IPS-NIHi11 (cell line): ENCODE data around the gene RPUSD2.
"Not testable (repeated sequence)": the region's sequence is repeated elsewhere in the genome, so short reads cannot be mapped to it uniquely, and the experiment has no call there.

Source experiments
- DNase-seq: peaks from one replicate; pipeline ENCODE4 v3.0.0; 2012; ENCODE audit warnings: mixed read lengths, low spot score

The RPUSD2 gene

GRCh38 chr15:40565333-40566238 is 3.5 kb upstream of the RPUSD2 start:
- no peak for DNase-seq

DNA sequence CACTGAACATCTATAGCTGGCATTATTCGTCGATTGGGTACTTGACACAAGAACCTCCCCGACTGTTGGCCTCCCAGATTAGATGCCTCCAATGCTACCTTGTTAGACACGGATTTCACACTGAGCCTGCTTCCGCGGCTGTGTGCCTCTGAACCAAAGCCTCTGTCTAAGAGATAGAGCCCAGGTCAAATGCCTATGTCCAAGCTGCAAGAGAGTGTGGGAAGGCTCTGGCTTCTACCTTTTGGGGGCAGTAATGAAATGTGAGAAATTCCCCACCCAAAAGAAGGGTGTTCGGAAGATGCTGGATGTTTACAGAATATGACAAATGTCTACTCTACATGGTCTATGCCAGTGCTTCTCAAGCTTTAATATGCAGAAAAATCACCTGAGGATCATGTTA is 2.0 kb upstream of the RPUSD2 start:
- DNase-seq = no peak

DNA sequence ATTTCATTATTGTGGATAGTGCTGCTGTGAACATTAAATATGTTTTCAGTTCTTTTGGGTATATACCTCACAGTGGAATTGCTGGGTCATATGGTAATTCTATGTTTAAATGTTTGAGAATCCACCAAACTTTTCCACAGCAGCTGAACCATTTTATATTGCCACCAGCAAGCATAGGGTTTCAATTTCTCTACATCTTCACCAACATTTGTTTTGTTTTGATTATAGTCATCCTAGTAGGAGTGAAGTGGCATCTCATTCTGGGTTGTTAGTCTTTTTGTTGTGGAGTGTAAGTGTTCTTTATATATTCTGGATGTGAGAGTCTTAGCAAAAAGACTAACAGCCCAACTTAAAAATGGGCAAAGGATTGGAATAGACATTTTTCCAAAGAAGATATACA is 6.0 kb downstream of the RPUSD2 start:
- no peak for DNase-seq

DNA sequence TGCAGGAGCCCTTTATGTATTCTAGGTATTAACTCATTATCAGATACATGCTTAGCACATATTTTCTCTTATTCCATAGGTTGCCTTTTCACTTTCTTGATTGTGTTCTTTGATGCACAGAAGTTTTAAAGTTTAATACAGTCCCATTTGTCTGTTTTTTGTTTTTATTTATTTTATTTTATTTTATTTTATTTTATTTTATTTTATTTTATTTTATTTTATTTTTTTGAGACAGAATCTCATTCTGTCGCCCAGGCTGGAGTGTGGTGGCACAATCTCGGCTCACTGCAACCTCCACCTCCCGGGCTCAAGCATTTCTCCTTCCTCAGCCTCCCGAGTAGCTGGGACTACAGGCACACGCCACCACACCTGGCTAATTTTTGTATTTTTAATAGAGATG is 7.8 kb downstream of the RPUSD2 start:
- DNase-seq = not testable (repeated sequence)

- DNase-seq = no peak
These were observed 9.8 kb downstream of the RPUSD2 start for GRCh38 chr15:40578892-40579291.

DNA sequence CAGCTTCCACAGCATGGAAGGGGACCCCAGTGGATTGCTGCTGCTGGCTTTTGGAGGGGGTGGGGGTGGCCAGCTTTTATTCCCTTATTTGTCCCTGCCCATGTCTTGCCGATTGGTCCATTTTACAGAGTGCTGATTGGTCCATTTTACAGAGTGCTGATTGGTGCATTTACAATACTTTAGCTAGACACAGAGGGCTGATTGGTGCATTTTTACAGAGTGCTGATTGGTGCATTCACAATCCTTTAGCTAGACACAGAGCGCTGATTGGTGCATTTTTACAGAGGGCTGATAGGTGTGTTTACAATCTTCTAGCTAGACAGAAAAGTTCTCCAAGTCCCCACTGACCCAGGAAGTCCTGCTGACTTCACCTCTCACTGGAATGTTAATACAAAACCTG is 12.7 kb downstream of the RPUSD2 start:
- not testable (repeated sequence) for DNase-seq

DNA sequence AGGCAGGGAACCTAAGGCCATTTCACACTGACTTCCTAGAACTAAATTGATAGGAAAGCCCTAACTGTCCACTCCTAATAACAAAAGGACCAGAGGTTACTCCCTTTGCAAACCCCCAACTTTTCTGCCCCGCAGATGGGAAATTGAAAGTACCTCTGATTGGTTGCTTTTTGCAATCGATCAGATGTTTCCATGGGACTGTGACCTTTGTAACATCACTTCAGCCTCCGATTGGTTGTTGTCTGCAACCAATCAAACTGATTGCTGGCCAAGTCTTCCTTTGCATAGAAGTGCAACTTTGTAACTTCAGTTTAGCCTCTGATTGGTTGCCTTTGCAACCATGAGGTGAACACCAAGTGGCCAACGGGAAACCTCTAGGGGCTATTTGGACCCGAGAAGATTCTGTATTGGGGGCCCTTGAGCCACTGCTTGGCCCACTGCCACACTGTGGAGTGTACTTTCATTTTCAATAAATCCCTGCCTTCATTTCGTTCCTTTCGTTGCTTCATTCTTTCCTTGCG is 13.7 kb downstream of the RPUSD2 start:
- peak; percentile 40 for DNase-seq

DNA sequence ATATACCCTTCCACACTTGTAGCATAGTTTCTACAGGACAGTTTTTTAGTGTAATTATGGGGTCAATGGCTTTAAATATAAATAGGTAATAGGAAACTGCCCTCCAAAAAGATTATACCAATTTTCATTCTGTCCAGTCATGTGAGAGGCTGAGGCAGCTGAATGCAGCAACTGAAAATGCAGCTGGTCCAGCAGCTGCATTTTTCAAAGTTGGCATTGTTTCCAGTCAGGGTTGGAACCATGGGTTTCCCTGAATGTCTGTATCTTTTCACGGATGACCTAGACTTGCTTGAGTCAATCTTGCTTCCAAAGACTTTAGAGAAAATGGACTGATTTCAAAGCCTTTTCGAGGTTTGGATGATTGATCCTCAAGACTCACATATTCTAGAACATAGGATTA is 15.1 kb downstream of the RPUSD2 start:
- DNase-seq = no peak

DNA sequence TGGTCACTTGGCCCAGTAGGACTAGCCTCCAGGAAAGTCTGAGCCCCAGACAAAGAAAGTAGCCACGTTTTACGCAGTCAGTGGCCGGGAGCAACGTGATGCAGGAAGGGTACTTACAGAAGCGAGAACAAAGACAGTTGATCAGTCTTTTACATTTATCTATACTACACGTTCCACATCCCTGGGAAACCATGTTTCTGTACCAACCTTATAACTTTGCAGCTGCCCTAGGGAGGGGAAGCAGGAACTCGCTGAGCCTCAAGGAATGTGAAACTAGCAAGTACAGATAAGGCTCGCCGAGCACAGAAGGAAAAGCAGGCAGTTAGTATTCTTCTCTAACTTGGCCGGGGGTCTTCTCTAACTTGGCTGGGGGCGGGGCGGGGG is 21.6 kb downstream of the RPUSD2 start:
- DNase-seq = no peak

DNA sequence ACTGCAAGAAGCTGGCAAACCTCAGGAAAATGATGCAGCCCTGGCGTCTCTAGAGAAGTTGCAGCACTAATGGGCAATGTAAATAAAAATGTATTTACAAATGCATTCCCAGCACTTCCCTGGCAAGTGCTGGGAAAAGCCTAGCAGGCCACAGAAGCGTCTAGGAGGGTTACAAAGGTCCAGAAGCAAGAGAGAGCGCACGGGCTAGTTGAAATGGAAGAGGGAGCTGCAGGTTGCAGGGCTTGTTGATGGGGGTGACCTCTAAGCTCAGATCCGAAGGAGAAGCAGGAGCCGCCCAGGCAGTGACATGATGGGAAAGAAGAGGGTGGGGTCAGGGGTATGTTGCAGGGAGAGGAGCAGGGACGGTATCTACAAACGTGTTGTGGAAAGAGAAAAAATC is 22.3 kb downstream of the RPUSD2 start:
- DNase-seq = no peak

GRCh38 chr15:40593165-40593564 is 24.1 kb downstream of the RPUSD2 start:
- DNase-seq = no peak

- peak; percentile 89 for DNase-seq
These were observed 24.7 kb downstream of the RPUSD2 start, which contains the start of gene KNL1 for GRCh38 chr15:40593588-40594428. Gene KNL1, plus strand, starts transcription at chr15:40594249. Its CDS starts 8,683 bp downstream, at chr15:40602932.

DNA sequence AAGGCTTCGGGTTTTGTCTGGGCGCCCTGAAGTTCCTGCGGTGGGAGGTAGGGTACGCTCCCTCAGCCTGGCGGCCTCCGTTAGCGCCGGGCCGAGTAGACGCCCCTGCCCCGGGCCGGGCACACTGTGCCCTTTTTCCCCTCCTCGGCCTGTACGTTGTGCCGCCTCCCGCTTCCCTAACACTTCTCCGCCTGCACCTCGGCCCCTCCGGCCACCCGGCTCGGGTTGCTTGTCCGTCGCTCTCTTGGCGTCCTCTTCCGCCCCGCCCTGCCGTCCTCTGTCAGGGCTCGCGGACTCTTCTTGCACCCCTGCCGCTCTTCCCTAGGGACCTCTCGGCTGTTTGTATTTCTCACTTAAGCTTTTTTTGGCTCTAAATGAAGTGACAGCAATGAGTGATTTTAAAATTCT is 25.3 kb downstream of the RPUSD2 start:
- DNase-seq = peak; percentile 89

- DNase-seq = no peak
These were observed 26.1 kb downstream of the RPUSD2 start for GRCh38 chr15:40595219-40595618.

DNA sequence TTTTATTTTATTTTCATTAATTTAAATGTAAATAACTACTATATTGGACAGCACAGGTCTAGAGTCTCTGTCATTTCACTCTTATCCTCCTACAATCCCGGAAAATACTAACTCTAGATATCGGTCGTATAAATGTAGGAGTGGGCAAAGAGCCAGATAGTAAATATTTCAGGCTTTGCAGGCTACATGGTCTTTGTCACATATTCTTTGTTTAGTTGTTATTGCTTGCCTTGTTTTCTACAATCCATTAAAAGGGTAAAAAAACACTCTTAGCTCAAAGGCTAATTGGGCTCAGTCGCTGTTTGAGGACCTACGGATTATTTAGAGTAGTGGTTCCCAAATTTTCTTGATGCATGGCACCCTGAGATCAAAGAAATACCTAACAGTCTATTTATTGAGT is 26.7 kb downstream of the RPUSD2 start:
- no peak for DNase-seq

DNA sequence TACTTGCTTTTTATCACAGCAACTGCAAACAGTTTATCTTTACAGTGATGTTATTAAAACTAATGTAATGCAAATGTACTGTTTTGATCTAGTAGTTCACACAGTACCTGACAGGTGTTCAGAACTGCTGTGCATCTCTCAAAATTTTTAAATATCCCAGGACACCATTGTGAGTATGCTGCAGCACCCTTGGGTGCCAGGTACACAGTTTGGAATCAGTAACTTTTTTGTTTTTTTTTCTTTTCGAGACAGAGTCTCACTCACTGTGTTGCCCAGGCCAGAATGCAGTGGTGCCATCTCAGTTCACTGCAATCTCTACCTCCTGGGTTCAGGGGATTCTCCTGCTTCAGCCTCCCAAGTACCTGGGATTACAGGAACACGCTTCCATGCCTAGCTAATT is 27.9 kb downstream of the RPUSD2 start:
- no peak for DNase-seq

DNA sequence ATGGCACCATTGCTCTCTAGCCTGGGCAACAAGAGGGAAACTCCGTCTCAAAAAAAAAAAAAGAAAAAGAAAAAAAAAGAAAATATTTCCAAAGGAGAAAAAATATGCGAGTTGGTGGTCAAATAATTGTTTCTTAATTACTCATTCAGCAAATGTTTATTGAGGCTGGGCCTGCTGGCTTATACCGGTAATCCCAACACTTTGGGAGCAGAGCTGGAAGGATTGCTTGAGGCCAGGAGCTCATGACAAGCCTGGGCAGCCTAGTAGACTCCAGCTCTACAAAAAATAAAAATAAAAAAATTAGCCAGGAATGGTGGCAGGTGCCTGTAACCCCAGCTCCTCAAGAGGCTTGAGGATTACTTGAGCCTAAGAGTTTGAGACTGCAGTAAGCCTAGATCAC is 29.0 kb downstream of the RPUSD2 start:
- no peak for DNase-seq

DNA sequence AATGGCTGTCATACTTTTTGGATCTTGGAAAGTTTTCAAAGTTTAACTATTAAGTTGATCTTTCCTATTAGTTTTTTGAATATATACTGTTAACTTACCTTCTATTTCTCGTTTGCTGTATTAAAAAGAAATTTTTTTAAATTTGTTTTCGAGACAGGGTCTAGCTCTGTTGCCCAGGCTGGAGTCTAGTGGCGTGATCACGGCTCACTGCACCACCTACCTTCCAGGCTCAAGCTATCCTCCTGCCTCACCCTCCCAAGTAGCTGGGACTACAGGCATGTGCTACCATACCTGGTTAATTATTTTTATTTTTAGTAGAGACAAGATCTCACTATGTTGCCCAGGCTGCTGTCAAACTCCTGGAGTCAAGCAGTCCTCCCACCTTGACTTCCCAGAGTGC is 29.6 kb downstream of the RPUSD2 start:
- no peak for DNase-seq

- no peak for DNase-seq
These were observed 31.9 kb downstream of the RPUSD2 start for GRCh38 chr15:40600956-40601355.

GRCh38 chr15:40603935-40604334 is 34.8 kb downstream of the RPUSD2 start:
- no peak for DNase-seq

DNA sequence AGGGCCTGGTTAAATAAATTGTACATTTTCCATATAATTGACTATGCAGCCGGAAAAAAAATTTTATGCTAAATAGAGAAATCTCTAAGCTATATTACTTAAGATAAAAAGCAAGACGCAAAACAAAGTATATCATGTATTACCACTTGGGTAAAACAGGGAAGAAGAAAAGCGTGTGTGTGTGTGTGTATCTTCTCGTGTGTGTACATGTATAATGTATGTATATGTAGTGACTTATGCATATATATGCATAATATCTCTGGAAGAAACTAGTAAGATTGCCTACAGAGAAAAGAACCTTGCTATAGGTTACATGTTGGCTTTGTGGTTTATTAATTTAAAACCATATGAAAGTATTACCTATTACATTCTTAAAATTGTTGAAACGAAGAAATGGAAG is 44.0 kb downstream of the RPUSD2 start:
- no peak for DNase-seq

DNA sequence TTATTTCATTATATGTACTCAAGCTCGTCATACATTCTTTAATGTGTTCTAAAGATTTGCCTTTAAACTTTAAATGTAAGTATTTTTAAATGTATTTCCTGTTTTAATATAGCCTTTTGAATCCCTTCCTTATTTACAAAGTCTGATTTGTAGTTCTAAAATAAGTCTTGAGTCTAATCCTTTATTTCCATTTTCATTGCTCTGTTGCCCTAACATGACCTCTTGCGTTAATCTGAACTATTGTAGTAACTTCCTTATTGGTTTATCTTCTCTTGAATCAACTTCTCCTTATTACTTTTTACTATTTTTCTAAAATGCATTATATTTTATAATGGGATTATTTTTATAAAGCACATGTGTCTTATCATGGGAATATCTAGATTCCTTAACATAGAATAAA is 48.9 kb downstream of the RPUSD2 start:
- DNase-seq = no peak

GRCh38 chr15:40618906-40619305 is 49.8 kb downstream of the RPUSD2 start:
- no peak for DNase-seq
